Natural killer cell (primary cell): ENCODE measurements around the gene EMX1. TPM values are rescaled to one million over a fixed set of nuclear protein-coding genes. Genes with fewer than 3 reads are reported as not detected.

ENCODE experiments used
- ATAC-seq, 3 donors: fragments of 150-1000 bp in 2 of 3; fragments of 200-7000 bp in 1 of 3; cut with Tn5 transposase; 1 replicate in 1 of 3; 2 replicates in 2 of 3; pipeline ENCODE4 v1.10.0; 2021; ENCODE audit warnings: mild to moderate bottlenecking in 2 of 3, moderate library complexity in 2 of 3
- DNase-seq, 2 donors: peaks; one replicate each; pipeline versions ENCODE4 v3.0.0 to v3.0.0-alpha.2; 2013 to 2021; ENCODE audit warnings: mixed read lengths in 1 of 2
- H3K27ac ChIP-seq: one replicate; pipeline ENCODE4 v1.5.1; 2013; ENCODE audit warnings: mild to moderate bottlenecking, low read length
- H3K27me3 ChIP-seq: one replicate; pipeline ENCODE4 v1.6.1; 2013; ENCODE audit warnings: low read length; ENCODE audit not compliant: control insufficient read depth, insufficient read depth
- H3K36me3 ChIP-seq: one replicate; pipeline ENCODE4 v1.6.1; 2013; ENCODE audit warnings: low read length; ENCODE audit not compliant: control insufficient read depth, insufficient read depth
- H3K4me1 ChIP-seq: one replicate; pipeline ENCODE4 v1.6.1; 2013; ENCODE audit warnings: low read length; ENCODE audit not compliant: control insufficient read depth, insufficient read depth
- H3K4me3 ChIP-seq: one replicate; pipeline ENCODE4 v1.5.1; 2013; ENCODE audit warnings: low read length
- H3K9me3 ChIP-seq: one replicate; pipeline ENCODE4 v1.6.1; 2013; ENCODE audit warnings: low read length; ENCODE audit not compliant: control insufficient read depth, insufficient read depth
- H3K27ac Mint-ChIP-seq, 2 donors: one replicate each; pipeline ENCODE4 v1.8.0; 2022; ENCODE audit warnings: mild to moderate bottlenecking in 2 of 2, mixed read lengths in 2 of 2, moderate library complexity in 1 of 2
- H3K27me3 Mint-ChIP-seq, 2 donors: one replicate each; pipeline ENCODE4 v1.8.0; 2022; ENCODE audit warnings: low read depth in 2 of 2, mixed read lengths in 2 of 2
- H3K36me3 Mint-ChIP-seq: one replicate; pipeline ENCODE4 v1.8.0; 2022; ENCODE audit warnings: mixed read lengths
- H3K4me1 Mint-ChIP-seq, 2 donors: one replicate each; pipeline ENCODE4 v1.8.0; 2022; ENCODE audit warnings: mixed read lengths in 2 of 2
- H3K4me3 Mint-ChIP-seq: one replicate; pipeline ENCODE4 v1.8.0; 2022; ENCODE audit warnings: mild to moderate bottlenecking, moderate library complexity, mixed read lengths
- H3K9me3 Mint-ChIP-seq, 2 donors: one replicate each; pipeline ENCODE4 v1.8.0; 2022; ENCODE audit warnings: mixed read lengths in 2 of 2
- CTCF ChIP-seq: fragments of 200-600 bp; IDR thresholded peaks from one replicate; pipeline ENCODE4 v1.8.0; 2022; ENCODE audit warnings: antibody characterized with exemption
- WGBS: methylation state at CpG from one replicate; pipeline ENCODE4 v1.1.7; 2013; ENCODE audit warnings: missing lambda C conversion rate; ENCODE audit not compliant: insufficient coverage; 5-methylcytosine and 5-hydroxymethylcytosine counted together
- intact Hi-C: fragments of 100-400 bp; cut with micrococcal nuclease; formaldehyde crosslinking; loops from one replicate; pipeline ENCODE4 v1.14.2; 2022
- total RNA-seq, 4 donors: library from RNA; stranded (reverse); fragments of 120-200 nt in 1 of 4; gene quantifications; one replicate each; pipeline versions ENCODE4 v1.2.3 to v1.2.4, GENCODE V29; 2013 to 2022

Gene EMX1
- total RNA-seq, 3 donors from 2014 or later (not counting 1 experiment from before 2014, with no cell fraction given): not detected

DNA sequence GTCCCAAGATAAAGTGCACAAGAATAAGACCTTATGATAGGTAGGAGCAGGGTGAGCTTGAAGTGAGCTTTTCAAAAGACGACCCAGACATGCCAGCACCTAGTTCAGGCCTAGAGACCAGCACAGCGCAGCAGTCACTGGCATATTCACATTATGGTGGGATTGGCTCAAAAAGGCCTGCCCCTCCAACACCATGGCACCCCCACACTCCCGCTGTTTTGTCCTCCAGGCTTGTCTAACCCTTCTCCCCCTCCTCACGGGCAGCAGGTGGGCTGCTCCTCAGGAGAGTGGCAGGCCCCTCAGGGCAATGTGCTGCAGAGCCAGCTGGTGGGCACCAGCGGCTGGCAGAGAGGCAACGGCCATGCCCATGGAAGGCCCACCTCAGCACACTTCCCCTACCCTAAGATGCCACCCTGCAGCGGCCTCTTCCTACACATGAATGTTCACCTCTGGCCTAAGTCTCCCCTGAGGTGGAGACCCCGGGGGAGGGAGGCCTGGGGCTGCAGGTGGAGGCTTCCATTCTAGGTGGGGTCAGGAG is 25.6 kb downstream of the EMX1 start:
- H3K4me3 Mint-ChIP-seq: no peak overlapping the region
- H3K4me3 ChIP-seq: no peak overlapping the region
- no peak overlapping the region for H3K27ac ChIP-seq
- peaks cover 0 to 1% of the 10 kb centered on the region in 2 donors for H3K4me1 Mint-ChIP-seq
- H3K9me3 ChIP-seq: no peaks in the 10 kb centered on the region
- H3K27me3 ChIP-seq: no peaks in the 10 kb centered on the region
- no peak for ATAC-seq
- intact Hi-C loops: no loop called here
- no peaks in the 10 kb centered on the region for H3K36me3 ChIP-seq
- no peak overlapping the region for H3K27ac Mint-ChIP-seq
- no peak for DNase-seq
- no peaks in the 10 kb centered on the region for H3K4me1 ChIP-seq
- no peaks in the 10 kb centered on the region for H3K9me3 Mint-ChIP-seq
- 93% methylated on average over 7 of the region's 8 CpGs for WGBS
- TF ChIP-seq CTCF: no peak
- no peaks in the 10 kb centered on the region for H3K36me3 Mint-ChIP-seq
- H3K27me3 Mint-ChIP-seq: no peaks in the 10 kb centered on the region

DNA sequence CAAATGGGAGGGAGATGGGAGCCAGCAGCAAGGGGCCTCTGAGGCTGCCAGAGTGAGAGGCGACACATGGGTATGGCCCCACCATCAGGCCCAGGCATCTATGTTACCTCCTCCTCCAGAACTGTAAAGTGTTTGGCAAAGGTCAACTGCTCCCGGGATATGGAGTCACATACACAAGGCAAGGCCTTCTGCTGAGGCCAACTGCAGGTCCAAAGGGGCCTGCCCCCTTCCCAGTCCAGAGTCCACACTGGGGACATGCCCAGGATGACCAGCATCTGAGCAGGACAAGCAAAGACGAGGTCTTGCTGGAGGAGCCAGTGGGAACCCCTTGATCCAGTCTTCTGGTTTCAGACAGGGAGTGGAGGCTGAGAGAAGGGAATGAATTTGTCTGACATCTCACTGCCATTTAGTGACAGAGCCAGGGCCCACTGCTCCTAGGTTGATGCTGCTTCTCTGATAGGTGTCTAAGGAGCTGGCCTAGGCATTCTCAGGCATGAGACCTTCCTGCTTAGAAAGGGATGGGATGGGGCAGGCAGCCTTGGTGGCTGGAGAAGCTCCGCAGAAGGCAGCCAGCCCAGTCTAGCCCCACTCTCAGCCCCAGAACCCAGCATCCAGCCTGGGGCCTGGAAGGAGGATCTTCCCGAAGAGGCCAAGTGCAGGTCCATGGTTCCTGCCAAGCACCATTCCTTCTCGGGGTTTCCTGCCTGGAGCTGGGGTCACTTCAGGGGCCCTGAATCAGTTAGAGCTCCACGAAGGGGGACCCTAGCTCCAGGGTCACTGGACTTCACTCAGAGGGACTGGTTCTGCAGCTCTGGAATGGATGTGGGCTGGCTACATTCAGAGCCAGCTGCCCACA is 26.4 kb downstream of the EMX1 start:
- Histone ChIP-seq H3K27me3 (no peaks in the 10 kb centered on the region), H3K36me3 (no peaks in the 10 kb centered on the region), H3K4me1 (no peaks in the 10 kb centered on the region), H3K27ac (no peak overlapping the region), H3K9me3 (no peaks in the 10 kb centered on the region), H3K4me3 (no peak overlapping the region)
- intact Hi-C loops: no loop called here
- Mint-ChIP-seq H3K36me3 (no peaks in the 10 kb centered on the region), H3K27ac (no peak overlapping the region), H3K27me3 (no peaks in the 10 kb centered on the region), H3K4me1 (peaks cover 0 to 4% of the 10 kb centered on the region in 2 donors), H3K9me3 (no peaks in the 10 kb centered on the region), H3K4me3 (no peak overlapping the region)
- ATAC-seq (no peak), DNase-seq (no peak)
- no peak for TF ChIP-seq CTCF
- 88% methylated on average over 7 of the region's 7 CpGs for WGBS

- H3K36me3 ChIP-seq: no peaks in the 10 kb centered on the region
- H3K9me3 ChIP-seq: no peaks in the 10 kb centered on the region
- no peaks in the 10 kb centered on the region for H3K4me1 ChIP-seq
- H3K4me3 ChIP-seq: no peak overlapping the region
- ATAC-seq (no peak), DNase-seq (no peak)
- intact Hi-C loops: no loop called here
- Mint-ChIP-seq H3K4me1 (peaks cover 0 to 7% of the 10 kb centered on the region in 2 donors), H3K9me3 (no peaks in the 10 kb centered on the region), H3K4me3 (no peak overlapping the region), H3K27me3 (no peaks in the 10 kb centered on the region), H3K36me3 (no peaks in the 10 kb centered on the region), H3K27ac (no peak overlapping the region)
- H3K27me3 ChIP-seq: no peaks in the 10 kb centered on the region
- TF ChIP-seq CTCF: no peak
- 95% methylated on average over 16 of the region's 16 CpGs for WGBS
- no peak overlapping the region for H3K27ac ChIP-seq
Observed at GRCh38 chr2:72944804-72945449, 27.6 kb downstream of the EMX1 start.
